ENCODE data around the gene DTWD1.
"Not testable (repeated sequence)": the region's sequence is repeated elsewhere in the genome, so short reads cannot be mapped to it uniquely, and the experiment has no call there.

DTWD1 gene

GRCh38 chr15:49645941-49646340 lies 25.1 kb downstream of the DTWD1 start:
- DNase-seq (ENCODE audit: low spot score) = peak; percentile 21

- DNase-seq (ENCODE audit: low spot score) = no peak
These were observed 26.0 kb downstream of the DTWD1 start for GRCh38 chr15:49646891-49647290.

- DNase-seq (ENCODE audit: low spot score) = no peak
These were observed 29.1 kb downstream of the DTWD1 start for GRCh38 chr15:49649987-49650386.

DNA sequence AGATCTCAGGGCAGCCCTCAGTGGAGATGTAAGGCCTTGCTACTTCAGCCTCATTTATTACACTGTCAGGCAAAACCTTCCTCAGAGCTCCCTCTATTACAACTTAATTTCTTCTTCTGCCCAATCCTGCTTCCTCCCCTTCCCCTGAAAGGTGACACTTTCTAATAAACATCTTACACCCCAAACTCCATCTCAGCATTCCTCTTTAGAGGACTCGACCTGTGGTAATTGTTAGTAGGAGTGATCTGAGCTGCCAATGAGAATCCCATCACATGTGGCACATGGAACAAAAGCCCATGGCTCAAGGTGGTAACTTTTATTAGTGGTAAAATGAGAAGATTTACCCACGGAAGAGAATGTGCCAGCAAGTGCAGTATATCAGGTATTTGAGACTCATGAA lies 29.8 kb downstream of the DTWD1 start:
- no peak for DNase-seq (ENCODE audit: low spot score)

DNA sequence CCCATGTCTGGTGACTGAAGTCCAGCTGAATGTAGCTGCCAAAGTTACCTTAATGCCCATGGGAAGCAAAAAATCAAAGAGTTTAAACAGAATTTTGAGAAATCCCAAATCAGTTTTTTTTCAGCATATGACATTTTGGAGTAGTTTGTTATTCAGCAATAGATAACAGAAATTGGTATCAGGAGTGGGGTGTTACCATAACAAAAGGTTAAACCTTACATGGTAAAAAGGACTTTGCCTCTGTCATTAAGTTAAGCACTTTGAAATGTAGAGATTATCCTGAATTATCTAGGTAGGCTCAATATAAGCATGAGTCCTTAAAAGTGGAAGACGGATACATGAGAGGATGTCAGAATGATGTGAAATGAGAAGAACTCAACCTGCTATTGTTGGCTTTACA lies 32.1 kb downstream of the DTWD1 start:
- no peak for DNase-seq (ENCODE audit: low spot score)

DNA sequence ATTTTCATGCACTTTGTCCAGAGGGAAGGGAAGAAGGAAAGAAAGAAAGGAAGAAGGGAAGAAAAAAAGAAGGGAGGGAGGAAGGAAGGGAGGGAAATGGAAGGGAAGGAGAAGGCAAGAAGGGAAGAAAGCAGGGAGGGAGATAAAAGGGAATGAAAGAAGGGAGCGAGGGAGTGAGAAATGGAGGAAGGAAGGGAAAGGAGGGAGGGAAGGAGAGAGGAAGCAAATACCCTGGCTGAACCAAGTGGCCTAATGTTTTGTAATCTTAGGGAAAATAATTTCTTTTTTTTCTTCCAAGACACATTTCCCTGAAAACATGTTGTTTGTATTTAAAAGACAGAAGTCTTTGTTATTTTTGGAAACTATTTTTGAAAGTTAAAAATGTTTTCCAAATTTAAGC lies 35.9 kb downstream of the DTWD1 start:
- DNase-seq (ENCODE audit: low spot score) = no peak

DNA sequence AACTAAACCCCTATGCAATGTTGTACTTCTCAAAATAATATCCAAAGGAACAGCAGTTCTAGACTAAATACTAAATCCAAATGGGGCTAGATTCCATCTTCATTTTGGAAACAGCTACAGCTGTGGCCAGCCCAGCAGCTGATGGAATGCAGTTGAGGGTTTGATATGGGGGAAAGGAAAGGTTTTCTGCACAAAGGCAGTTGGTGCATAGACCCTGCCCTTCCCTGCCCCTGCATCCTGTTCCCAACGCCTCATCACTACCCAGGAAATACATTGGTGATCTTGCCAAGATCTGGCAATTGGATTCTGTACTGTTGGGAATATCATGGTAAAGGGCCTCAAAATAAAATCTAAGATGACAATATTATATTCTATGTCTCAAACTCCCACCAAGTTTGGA lies 43.9 kb downstream of the DTWD1 start:
- DNase-seq (ENCODE audit: low spot score) = no peak

DNA sequence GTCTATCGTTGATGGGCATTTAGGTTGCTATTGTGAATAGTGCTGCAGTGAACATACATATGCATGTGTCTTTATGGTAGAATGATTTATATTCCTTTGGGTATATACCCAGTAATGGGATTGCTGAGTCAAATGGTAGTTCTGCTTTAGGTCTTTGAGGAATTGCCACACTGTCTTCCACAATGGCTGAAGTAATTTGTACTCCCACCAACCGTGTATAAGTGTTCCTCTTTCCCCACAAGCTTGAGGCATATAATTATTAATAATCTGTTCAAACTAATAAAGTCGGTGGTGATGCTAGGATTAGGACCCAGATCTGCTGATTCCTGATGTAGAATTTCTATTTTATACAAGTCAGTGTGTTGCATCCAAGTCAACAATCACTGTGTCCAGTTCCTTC lies 45.6 kb downstream of the DTWD1 start:
- not testable (repeated sequence) for DNase-seq (ENCODE audit: low spot score)

GRCh38 chr15:49669288-49669687 lies 48.4 kb downstream of the DTWD1 start:
- DNase-seq (ENCODE audit: low spot score) = no peak

DNA sequence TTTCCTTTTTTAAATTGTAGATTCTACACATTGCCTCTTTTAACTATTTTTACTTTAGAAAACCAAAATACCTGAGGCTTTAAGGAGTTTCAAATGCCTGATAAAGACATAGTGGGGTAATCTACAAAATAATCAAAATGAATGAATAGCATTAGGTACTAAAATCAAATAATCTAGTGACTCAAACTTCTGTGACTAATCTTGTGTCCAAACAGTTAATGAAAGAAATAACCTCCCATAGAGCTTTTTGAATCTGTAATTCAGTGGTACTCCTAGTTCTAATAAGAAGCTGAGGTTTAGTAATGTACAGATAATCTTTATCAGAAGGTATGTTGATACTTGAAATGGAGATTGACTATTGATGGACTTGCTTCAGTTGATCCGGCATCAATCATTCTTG lies 53.0 kb downstream of the DTWD1 start:
- no peak for DNase-seq (ENCODE audit: low spot score)

- no peak for DNase-seq (ENCODE audit: low spot score)
These were observed 53.5 kb downstream of the DTWD1 start for GRCh38 chr15:49674370-49674769.

GRCh38 chr15:49675041-49675440 lies 54.2 kb downstream of the DTWD1 start:
- DNase-seq (ENCODE audit: low spot score) = no peak

GRCh38 chr15:49678655-49679054 lies 57.8 kb downstream of the DTWD1 start:
- no peak for DNase-seq (ENCODE audit: low spot score)

GRCh38 chr15:49686599-49686998 lies 65.8 kb downstream of the DTWD1 start:
- no peak for DNase-seq (ENCODE audit: low spot score)

GRCh38 chr15:49688135-49688790 lies 67.4 kb downstream of the DTWD1 start:
- DNase-seq (ENCODE audit: low spot score) = no peak

GRCh38 chr15:49692514-49693090 lies 71.8 kb downstream of the DTWD1 start:
- DNase-seq (ENCODE audit: low spot score) = no peak

DNA sequence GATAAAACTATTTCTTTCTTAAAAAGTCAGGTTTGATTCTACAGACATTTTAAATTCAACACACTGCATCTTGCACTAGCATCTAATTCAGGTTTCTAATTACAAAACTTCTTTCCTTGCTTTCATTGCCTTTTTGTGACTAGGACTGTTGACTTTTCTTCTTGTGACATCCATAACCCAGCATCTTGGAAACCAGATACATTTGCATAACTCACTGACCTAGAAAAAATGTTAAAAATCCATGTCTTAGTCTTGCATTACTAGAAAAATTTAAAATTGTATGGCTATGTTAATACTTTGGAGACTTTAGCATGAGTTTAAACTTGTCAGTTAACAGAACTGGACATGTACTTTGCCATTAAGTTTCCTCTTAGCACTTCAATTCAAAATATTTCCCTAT lies 72.7 kb downstream of the DTWD1 start:
- DNase-seq (ENCODE audit: low spot score) = no peak

- no peak for DNase-seq (ENCODE audit: low spot score)
These were observed 75.6 kb downstream of the DTWD1 start for GRCh38 chr15:49696433-49696832.

GRCh38 chr15:49697121-49697520 lies 76.3 kb downstream of the DTWD1 start:
- DNase-seq (ENCODE audit: low spot score) = no peak

DNA sequence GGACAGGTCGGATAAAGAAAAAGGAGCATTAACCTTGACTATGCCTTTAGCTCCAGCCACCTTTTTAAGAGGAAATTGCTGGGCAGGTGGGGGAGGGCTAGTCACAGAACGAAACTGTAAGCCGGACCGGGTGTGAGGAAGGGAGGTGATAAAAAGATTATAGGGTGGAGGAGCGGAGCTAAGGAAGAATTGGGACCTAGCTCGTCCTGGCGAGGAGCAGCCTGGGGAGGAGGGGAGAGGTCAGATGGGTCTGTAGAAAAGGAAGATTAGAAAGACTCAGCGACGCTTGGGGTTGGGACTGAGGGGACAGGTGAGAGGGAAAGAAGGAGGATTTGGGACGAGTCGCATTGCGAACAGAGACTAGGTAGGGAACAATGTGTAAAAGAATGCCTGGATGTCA lies 82.1 kb downstream of the DTWD1 start:
- DNase-seq (ENCODE audit: low spot score) = not testable (repeated sequence)

Measured in cerebellar cortex (tissue), 1 donor.